Measurements from ENCODE around the gene CFLAR.

GRCh38 chr2:201156640-201157039 is 40.7 kb downstream of the CFLAR start:
- no peak for TF ChIP-seq POLR2AphosphoS5 (IDR thresholded peaks at IDR 0.05)
- TF ChIP-seq, protein P1, sequence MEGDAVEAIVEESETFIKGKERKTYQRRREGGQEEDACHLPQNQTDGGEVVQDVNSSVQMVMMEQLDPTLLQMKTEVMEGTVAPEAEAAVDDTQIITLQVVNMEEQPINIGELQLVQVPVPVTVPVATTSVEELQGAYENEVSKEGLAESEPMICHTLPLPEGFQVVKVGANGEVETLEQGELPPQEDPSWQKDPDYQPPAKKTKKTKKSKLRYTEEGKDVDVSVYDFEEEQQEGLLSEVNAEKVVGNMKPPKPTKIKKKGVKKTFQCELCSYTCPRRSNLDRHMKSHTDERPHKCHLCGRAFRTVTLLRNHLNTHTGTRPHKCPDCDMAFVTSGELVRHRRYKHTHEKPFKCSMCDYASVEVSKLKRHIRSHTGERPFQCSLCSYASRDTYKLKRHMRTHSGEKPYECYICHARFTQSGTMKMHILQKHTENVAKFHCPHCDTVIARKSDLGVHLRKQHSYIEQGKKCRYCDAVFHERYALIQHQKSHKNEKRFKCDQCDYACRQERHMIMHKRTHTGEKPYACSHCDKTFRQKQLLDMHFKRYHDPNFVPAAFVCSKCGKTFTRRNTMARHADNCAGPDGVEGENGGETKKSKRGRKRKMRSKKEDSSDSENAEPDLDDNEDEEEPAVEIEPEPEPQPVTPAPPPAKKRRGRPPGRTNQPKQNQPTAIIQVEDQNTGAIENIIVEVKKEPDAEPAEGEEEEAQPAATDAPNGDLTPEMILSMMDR (IDR thresholded peaks at IDR 0.05) = no peak

All from prostate gland (tissue), 2 donors.